Upper lobe of left lung (tissue), 6 donors: ENCODE measurements around the gene HERC4. TPM values are rescaled to one million over a fixed set of nuclear protein-coding genes. Genes with fewer than 3 reads are reported as not detected.
"Not testable (repeated sequence)": the region's sequence is repeated elsewhere in the genome, so short reads cannot be mapped to it uniquely, and the experiment has no call there.

Source experiments
- ATAC-seq, 2 donors: fragments of 200-7000 bp; cut with Tn5 transposase; one replicate each; pipeline ENCODE4 v1.9.1; 2022; ENCODE audit warnings: mild to moderate bottlenecking in 2 of 2, moderate library complexity in 2 of 2; ENCODE audit not compliant: low FRiP score in 2 of 2
- DNase-seq, 2 donors: peaks; one replicate each; pipeline ENCODE4 v3.0.0-alpha.2; 2019 to 2020
- H3K27ac ChIP-seq, 4 donors: fragments of 200-600 bp; sonication (generic); one replicate each; pipeline ENCODE4 v1.5.1; 2016 to 2019
- H3K27me3 ChIP-seq, 4 donors: fragments of 200-600 bp; sonication (generic); one replicate each; pipeline ENCODE4 v1.5.1; 2017 to 2019
- H3K36me3 ChIP-seq, 4 donors: fragments of 200-600 bp; sonication (generic); one replicate each; pipeline ENCODE4 v1.5.1; 2016 to 2019
- H3K4me1 ChIP-seq, 4 donors: fragments of 200-600 bp; sonication (generic); one replicate each; pipeline ENCODE4 v1.5.1; 2018 to 2019
- H3K4me3 ChIP-seq, 4 donors: fragments of 200-600 bp; sonication (generic); one replicate each; pipeline ENCODE4 v1.5.1; 2017 to 2019; ENCODE audit warnings: mild to moderate bottlenecking in 2 of 4, moderate library complexity in 1 of 4
- H3K9me3 ChIP-seq, 4 donors: fragments of 200-600 bp; sonication (generic); one replicate each; pipeline ENCODE4 v1.5.1; 2018 to 2019
- EP300 ChIP-seq, 4 donors: sonication (generic); formaldehyde crosslinking; IDR thresholded peaks; one replicate each; pipeline ENCODE4 v1.5.1; 2017; ENCODE audit warnings: antibody characterized with exemption in 4 of 4, control low read depth in 2 of 4
- POLR2A ChIP-seq, 4 donors: fragments of 450-650 bp; IDR thresholded peaks; one replicate each; pipeline ENCODE4 v1.5.1; 2016 to 2017; ENCODE audit warnings: antibody characterized with exemption in 4 of 4, mild to moderate bottlenecking in 2 of 4
- POLR2AphosphoS5 ChIP-seq, 2 donors: sonication (generic); formaldehyde crosslinking; IDR thresholded peaks; one replicate each; pipeline ENCODE4 v1.5.1; 2017; ENCODE audit warnings: antibody characterized with exemption in 2 of 2
- WGBS, 2 donors: methylation state at CpG; one replicate each; pipeline ENCODE4 v1.1.5; 2017 to 2018; 5-methylcytosine and 5-hydroxymethylcytosine counted together
- small RNA-seq, 4 donors: library from RNA; depleted of rRNA; stranded (forward); fragments of <200 nt; gene quantifications; one replicate each; pipeline ENCODE3, GENCODE V24; 2016
- total RNA-seq, 6 donors: library from RNA; depleted of rRNA in 4 of 6; stranded (reverse); fragments of >200 nt in 4 of 6; gene quantifications; one replicate each; pipeline versions ENCODE4 v1.1.0 to v1.2.1, GENCODE V29; 2016 to 2021
- TF ChIP-seq, protein P1 (sequence below), 6 experiments: fragments of 450-650 bp in 4 of 6; fragments of 200-600 bp in 2 of 6; sonication (generic) in 2 of 6; IDR thresholded peaks; one replicate each; pipeline ENCODE4 v1.5.1; 2016 to 2019; ENCODE audit warnings: antibody characterized with exemption in 6 of 6
- donor health status: DM: no; HTN: no; CAD: no; lungs with moderate emphysema.
- donor health status: DM: no; HTN: yes; CAD: no; lungs with severe emphysema.

Gene HERC4
- total RNA-seq, 6 donors from 2014 or later = 32.1 to 82.5 (median 46.7) TPM

DNA sequence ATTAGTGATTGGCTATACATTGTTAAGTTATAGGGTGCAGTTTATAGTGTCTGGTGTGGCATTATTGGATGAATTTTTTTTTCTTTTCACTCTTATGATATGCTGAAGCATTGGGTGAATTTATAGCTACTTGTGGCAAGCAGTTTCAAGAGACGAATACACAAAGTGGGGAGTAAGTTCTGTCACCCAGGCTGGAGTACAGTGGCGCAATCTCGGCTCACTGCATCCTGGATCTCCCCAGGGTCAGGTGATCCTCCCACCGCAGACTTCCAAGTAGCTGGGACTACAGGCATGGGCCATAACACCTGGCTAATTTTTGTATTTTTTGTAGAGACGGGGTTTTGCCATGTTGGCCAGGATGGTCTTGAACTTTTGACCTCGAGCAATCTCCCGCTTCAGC lies 196.9 kb downstream of the HERC4 start:
- H3K9me3 ChIP-seq = no peaks in the 10 kb centered on the region
- H3K36me3 ChIP-seq = no peaks in the 10 kb centered on the region
- TF ChIP-seq EP300 (IDR thresholded peaks at IDR 0.05) (no peak), POLR2AphosphoS5 (IDR thresholded peaks at IDR 0.05) (no peak), POLR2A (IDR thresholded peaks at IDR 0.05) (no peak)
- TF ChIP-seq, protein P1, sequence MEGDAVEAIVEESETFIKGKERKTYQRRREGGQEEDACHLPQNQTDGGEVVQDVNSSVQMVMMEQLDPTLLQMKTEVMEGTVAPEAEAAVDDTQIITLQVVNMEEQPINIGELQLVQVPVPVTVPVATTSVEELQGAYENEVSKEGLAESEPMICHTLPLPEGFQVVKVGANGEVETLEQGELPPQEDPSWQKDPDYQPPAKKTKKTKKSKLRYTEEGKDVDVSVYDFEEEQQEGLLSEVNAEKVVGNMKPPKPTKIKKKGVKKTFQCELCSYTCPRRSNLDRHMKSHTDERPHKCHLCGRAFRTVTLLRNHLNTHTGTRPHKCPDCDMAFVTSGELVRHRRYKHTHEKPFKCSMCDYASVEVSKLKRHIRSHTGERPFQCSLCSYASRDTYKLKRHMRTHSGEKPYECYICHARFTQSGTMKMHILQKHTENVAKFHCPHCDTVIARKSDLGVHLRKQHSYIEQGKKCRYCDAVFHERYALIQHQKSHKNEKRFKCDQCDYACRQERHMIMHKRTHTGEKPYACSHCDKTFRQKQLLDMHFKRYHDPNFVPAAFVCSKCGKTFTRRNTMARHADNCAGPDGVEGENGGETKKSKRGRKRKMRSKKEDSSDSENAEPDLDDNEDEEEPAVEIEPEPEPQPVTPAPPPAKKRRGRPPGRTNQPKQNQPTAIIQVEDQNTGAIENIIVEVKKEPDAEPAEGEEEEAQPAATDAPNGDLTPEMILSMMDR (IDR thresholded peaks at IDR 0.05) = no peak
- no peak overlapping the region for H3K4me3 ChIP-seq
- no peak for DNase-seq
- no peak overlapping the region for H3K27ac ChIP-seq
- 86 to 95% methylated on average over 7 of the region's 7 CpGs for WGBS, 2 donors
- H3K27me3 ChIP-seq = no peaks in the 10 kb centered on the region
- ATAC-seq = no peak
- no peaks in the 10 kb centered on the region for H3K4me1 ChIP-seq

DNA sequence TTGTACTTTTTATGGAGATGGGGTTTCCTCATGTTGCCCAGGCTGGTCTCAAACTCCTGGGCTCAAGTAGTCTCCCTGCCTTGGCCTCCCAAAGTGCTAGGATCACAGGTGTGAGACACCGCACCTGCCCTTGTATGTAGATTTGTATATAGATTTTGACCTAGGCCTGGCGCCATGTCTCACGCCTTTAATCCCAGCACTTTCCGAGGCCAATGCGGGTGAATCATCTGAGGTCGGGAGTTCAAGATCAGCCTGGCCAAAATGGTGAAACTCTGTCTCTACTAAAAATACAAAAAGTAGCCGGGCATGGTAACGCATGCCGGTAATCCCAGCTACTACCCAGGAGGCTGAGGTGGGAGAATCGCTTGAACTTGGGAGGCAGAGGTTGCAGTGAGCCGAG lies 197.7 kb downstream of the HERC4 start:
- ATAC-seq = not testable (repeated sequence)

DNA sequence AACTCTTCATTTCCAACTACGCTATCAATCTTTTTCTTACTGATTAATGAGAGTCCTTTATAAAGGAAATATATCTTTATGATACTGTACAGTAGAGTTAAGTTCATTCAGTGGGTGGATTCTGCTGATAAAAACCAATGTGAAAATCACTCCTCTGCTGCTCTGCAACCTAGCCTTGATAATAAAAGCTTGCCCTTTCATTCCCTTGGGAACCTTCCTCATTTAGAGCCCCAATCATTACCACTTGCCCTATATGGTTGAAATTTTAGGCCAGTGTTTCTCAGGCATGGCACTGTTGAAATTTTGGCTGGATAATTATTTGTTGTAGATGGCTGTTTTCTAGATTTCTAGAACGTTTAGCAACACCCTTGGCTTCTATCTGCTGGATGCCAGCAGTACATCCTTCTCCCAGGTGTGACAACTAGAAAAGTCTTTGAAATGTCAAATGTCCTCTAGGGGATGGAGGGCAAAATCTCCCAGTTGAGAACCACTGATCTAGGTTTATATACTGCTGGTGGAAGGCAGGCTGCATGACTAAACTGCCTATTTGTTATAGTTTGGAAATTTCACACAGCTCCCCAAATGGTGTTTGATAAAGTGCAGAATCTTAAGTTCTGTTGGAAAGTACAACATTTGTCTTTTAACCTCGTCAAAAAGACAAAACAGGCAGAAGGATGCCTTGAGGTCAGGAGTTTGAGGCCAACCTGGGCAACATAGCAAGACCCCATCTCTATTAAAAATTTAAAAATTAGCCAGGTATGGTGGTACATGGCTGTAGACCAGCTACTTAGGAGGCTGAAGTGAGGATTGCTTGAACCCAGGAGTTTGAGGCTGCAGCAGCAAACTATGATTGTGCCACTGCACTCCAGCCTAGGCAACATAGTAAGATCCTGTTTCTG lies 199.5 kb downstream of the HERC4 start:
- no peak for DNase-seq

More for the DNA sequence above, 197.7 kb downstream of the HERC4 start:
- WGBS, 2 donors = 97 to 98% methylated on average over 11 of the region's 11 CpGs
- not testable (repeated sequence) for H3K4me1 ChIP-seq, H3K4me3 ChIP-seq, DNase-seq, H3K36me3 ChIP-seq, H3K27ac ChIP-seq, H3K9me3 ChIP-seq, H3K27me3 ChIP-seq

More for the DNA sequence above, 199.5 kb downstream of the HERC4 start:
- ATAC-seq = no peak
- Histone ChIP-seq H3K27ac (no peak overlapping the region), H3K36me3 (no peaks in the 10 kb centered on the region), H3K27me3 (no peaks in the 10 kb centered on the region), H3K4me3 (no peak overlapping the region), H3K4me1 (no peaks in the 10 kb centered on the region), H3K9me3 (no peaks in the 10 kb centered on the region)
- WGBS, 2 donors = 80 to 82% methylated on average over 3 of the region's 3 CpGs
- TF ChIP-seq, protein P1 (IDR thresholded peaks at IDR 0.05) = no peak
- TF ChIP-seq POLR2AphosphoS5 (IDR thresholded peaks at IDR 0.05) = no peak
- no peak for TF ChIP-seq EP300 (IDR thresholded peaks at IDR 0.05)
- no peak for TF ChIP-seq POLR2A (IDR thresholded peaks at IDR 0.05)

Small RNAs within 50 kb of the gene (small RNA-seq; reads per million reads assigned to genes)
- 0 reads per million in 4 donors for gene RN7SL220P

Other genes with a start within 250 kb of the HERC4 start
- gene DNAJC12, start 237.1 kb downstream of the HERC4 start, total RNA-seq = 1 to 10 TPM in 4 of 6 donors, under 1 TPM in 1, not detected in 1; 0.60 to 2.7 (median 1.8) TPM
- gene SIRT1, start 190.6 kb downstream of the HERC4 start, total RNA-seq = 10 to 100 TPM; 10.1 to 37.7 (median 18.7) TPM
- gene MYPN, start 34.2 kb upstream of the HERC4 start, total RNA-seq = not detected
- not detected for gene ATOH7, start 156.8 kb upstream of the HERC4 start, total RNA-seq